Fibroblast of pulmonary artery (primary cell): Measurements from ENCODE around the gene BTBD2.

Experiments used
- DNase-seq: peaks from one replicate; pipeline ENCODE4 v3.0.0-alpha.2; 2010; ENCODE audit warnings: low read depth
- H3K4me3 ChIP-seq: replicated peaks from 2 replicates; pipeline ENCODE4 v1.5.1; 2011; ENCODE audit warnings: low read depth, mild to moderate bottlenecking, control low read depth, low read length, moderate library complexity
- TF ChIP-seq, protein P1 (sequence below): IDR thresholded peaks from 2 replicates; pipeline ENCODE4 v1.5.1; 2011; ENCODE audit warnings: mild to moderate bottlenecking, control low read depth, low read length, inconsistent platforms; ENCODE audit errors: missing control alignments

The BTBD2 gene

GRCh38 chr19:2050349-2050990 is 35.0 kb upstream of the BTBD2 start:
- DNase-seq, result no peak
- peak overlapping the region; percentile 92 for H3K4me3 ChIP-seq
- TF ChIP-seq, protein P1, sequence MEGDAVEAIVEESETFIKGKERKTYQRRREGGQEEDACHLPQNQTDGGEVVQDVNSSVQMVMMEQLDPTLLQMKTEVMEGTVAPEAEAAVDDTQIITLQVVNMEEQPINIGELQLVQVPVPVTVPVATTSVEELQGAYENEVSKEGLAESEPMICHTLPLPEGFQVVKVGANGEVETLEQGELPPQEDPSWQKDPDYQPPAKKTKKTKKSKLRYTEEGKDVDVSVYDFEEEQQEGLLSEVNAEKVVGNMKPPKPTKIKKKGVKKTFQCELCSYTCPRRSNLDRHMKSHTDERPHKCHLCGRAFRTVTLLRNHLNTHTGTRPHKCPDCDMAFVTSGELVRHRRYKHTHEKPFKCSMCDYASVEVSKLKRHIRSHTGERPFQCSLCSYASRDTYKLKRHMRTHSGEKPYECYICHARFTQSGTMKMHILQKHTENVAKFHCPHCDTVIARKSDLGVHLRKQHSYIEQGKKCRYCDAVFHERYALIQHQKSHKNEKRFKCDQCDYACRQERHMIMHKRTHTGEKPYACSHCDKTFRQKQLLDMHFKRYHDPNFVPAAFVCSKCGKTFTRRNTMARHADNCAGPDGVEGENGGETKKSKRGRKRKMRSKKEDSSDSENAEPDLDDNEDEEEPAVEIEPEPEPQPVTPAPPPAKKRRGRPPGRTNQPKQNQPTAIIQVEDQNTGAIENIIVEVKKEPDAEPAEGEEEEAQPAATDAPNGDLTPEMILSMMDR, result no peak

- peak; percentile 81 for DNase-seq
- TF ChIP-seq, protein P1, result no peak
- H3K4me3 ChIP-seq, result peak overlapping the region; percentile 92
Measured at GRCh38 chr19:2049741-2050348, 34.3 kb upstream of the BTBD2 start.

DNA sequence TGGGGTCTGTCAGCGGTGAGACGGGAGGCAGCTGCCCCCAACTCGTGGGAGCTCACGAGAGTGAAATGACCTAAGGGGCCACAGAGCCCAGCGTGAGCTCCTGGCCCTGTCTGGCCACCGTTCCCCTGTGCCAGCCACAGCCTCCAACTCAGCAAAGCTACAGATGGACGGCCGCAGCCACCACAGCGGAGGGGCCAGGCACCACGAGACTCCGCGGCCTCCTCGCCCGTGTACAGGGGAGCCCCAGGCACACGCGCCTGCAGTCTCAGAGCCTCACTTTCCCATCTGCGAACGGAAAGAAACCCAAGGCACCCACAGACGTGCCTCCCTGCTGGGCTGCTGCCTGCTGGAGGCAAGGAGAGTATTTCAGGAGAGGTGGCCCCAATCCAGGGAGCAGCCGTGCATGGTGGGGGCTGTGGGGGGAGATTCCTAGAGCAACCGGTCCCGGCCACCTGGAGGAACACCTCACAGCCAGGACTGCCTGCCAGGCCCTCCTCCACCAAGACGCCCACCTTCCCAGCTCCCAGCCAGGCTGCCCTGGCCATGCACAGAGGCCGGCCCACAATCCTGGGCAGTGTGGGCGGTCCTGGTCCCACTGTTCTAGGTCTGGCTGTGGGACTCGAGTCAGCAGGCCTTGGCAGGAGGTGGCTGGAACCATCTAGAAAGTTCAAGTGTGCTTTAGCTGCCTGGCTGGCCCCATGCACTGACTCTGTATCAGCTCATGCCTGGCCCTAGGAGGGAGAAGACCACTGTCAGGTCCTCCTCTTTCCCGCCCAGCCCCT is 33.6 kb upstream of the BTBD2 start:
- H3K4me3 ChIP-seq, result peak overlapping the region; percentile 92
- TF ChIP-seq, protein P1, result no peak
- DNase-seq, result no peak

DNA sequence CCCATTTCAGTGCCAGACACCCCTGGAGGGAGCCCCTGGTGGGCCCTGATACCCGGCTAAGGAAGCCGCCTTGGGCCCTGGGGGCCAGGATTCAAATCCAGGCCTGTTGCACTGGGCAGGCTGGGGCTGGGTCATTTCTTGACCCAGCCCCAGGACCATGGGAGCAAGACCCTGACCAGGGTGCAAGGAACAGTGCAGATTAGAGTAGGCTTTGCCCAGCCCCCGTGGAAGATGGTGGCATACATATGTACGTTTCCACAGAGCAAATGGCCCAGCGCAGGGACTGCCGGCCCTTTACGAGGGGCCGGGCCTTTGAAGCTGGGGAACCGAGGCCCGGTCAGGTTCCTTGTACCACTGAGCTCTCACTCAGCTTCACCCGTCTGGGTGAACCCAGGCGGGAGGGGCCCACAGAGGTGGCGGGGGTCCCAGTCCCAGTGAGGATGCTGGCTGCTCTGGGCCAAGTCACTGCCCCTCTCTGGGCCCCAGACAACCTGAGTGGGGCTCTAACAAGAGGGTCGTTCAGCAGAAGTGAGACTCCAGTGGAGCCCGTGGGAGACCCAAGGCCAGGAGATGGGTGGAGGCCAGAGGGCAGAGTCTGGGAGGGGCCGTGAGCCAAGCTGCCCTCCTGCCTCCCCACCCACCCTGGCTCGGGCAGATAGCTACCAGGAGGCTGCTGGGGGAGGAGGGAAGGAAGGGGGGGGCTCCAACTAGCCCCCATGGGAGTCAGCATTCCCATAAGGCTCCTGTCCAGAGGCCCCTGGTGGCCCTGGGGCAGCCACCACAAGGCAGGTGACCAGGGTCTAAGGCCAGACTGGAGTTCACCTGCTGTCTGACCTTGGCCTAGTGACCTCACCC is 32.8 kb upstream of the BTBD2 start:
- peak overlapping the region; percentile 92 for H3K4me3 ChIP-seq
- DNase-seq, result no peak
- TF ChIP-seq, protein P1, result no peak

DNA sequence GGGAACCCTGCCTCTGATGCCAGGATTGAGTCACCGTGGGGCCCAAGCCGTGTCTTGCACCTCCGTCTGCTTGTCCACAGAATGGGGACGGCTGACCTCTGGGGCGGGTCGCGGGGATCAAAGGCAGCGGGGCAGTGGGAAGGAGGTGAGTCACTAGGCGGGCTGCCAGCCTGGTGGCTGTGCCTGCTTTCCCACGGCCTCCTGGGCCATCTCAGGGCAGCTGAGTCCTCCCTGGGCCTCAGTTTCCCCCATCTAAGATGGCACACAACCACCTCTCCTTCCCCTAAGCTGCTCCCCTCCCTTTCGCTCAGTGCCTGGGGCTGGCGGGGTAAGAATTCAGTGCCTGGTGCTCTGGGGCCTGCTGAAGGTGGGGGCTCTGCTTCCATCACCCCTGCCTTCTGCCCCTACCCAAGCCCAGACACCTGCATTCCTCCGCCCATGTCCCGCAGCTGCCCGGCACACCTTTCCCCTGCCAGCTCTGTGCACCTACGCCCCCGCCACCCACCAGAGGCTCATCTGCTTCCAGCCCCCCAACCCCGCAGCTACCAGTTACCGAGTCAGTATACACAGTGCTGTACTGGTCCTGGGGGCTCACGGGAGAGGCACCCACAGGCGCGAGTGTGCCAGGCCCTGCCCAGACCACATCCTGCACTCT is 32.1 kb upstream of the BTBD2 start:
- no peak for DNase-seq
- H3K4me3 ChIP-seq, result peak overlapping the region; percentile 92
- TF ChIP-seq, protein P1, result no peak

- TF ChIP-seq, protein P1, result no peak
Measured at GRCh38 chr19:2047076-2047448, 31.5 kb upstream of the BTBD2 start.

More at GRCh38 chr19:2047076-2047448, 31.5 kb upstream of the BTBD2 start:
- no peak for DNase-seq
- H3K4me3 ChIP-seq, result peak overlapping the region; percentile 5
